Measurements from ENCODE around the gene USB1.

USB1 gene

GRCh38 chr16:58000706-58001676 lies at the start of gene USB1:
Gene USB1, plus strand, starts transcription at chr16:58001407. Its CDS starts 77 bp downstream, at chr16:58001484.
- peak; percentile 87 for DNase-seq
- H3K4me3 Mint-ChIP-seq: peak within 1 kb of the TSS; percentile 90
- peak; percentile 81 for ATAC-seq
- H3K27ac Mint-ChIP-seq: peak within 1 kb of the TSS; percentile 90
- no peaks in the 10 kb centered on the region for H3K27me3 Mint-ChIP-seq
- no peaks in the 10 kb centered on the region for H3K9me3 Mint-ChIP-seq
- H3K4me1 Mint-ChIP-seq: peaks cover 50% of the 10 kb centered on the region
- peaks cover 27% of the 10 kb centered on the region for H3K36me3 Mint-ChIP-seq (ENCODE audit: low read depth)

- no peaks in the 10 kb centered on the region for H3K9me3 Mint-ChIP-seq
- no peak for DNase-seq
- no peak overlapping the region for H3K4me3 Mint-ChIP-seq
- no peak for ATAC-seq
- H3K27me3 Mint-ChIP-seq: no peaks in the 10 kb centered on the region
- H3K27ac Mint-ChIP-seq: no peak overlapping the region
- H3K4me1 Mint-ChIP-seq: no peaks in the 10 kb centered on the region
- H3K36me3 Mint-ChIP-seq (ENCODE audit: low read depth): no peaks in the 10 kb centered on the region
Observed at GRCh38 chr16:57952909-57953308, 48.3 kb upstream of the USB1 start.

- H3K4me1 Mint-ChIP-seq: no peaks in the 10 kb centered on the region
- H3K36me3 Mint-ChIP-seq (ENCODE audit: low read depth): no peaks in the 10 kb centered on the region
- H3K27me3 Mint-ChIP-seq: no peaks in the 10 kb centered on the region
- DNase-seq (no peak), ATAC-seq (no peak)
- H3K27ac Mint-ChIP-seq: no peak overlapping the region
- H3K4me3 Mint-ChIP-seq: no peak overlapping the region
- H3K9me3 Mint-ChIP-seq: no peaks in the 10 kb centered on the region
Observed at GRCh38 chr16:57953857-57954256, 47.4 kb upstream of the USB1 start.

GRCh38 chr16:57955572-57956188 lies 45.5 kb upstream of the USB1 start:
- ATAC-seq: no peak
- Mint-ChIP-seq H3K36me3 (ENCODE audit: low read depth) (no peaks in the 10 kb centered on the region), H3K4me3 (no peak overlapping the region), H3K9me3 (no peaks in the 10 kb centered on the region), H3K4me1 (no peaks in the 10 kb centered on the region), H3K27ac (no peak overlapping the region), H3K27me3 (no peaks in the 10 kb centered on the region)
- no peak for DNase-seq

- no peaks in the 10 kb centered on the region for H3K27me3 Mint-ChIP-seq
- no peaks in the 10 kb centered on the region for H3K9me3 Mint-ChIP-seq
- ATAC-seq (no peak), DNase-seq (no peak)
- H3K27ac Mint-ChIP-seq: no peak overlapping the region
- H3K4me1 Mint-ChIP-seq: no peaks in the 10 kb centered on the region
- H3K36me3 Mint-ChIP-seq (ENCODE audit: low read depth): no peaks in the 10 kb centered on the region
- H3K4me3 Mint-ChIP-seq: no peak overlapping the region
Observed at GRCh38 chr16:57956270-57956808, 44.9 kb upstream of the USB1 start.

- Mint-ChIP-seq H3K4me3 (no peak overlapping the region), H3K27me3 (no peaks in the 10 kb centered on the region)
- peak; percentile 9 for ATAC-seq
Observed at GRCh38 chr16:57956924-57957672, 44.1 kb upstream of the USB1 start.

GRCh38 chr16:57957673-57958392 lies 43.4 kb upstream of the USB1 start:
- Mint-ChIP-seq H3K27ac (no peak overlapping the region), H3K9me3 (no peaks in the 10 kb centered on the region), H3K36me3 (ENCODE audit: low read depth) (no peaks in the 10 kb centered on the region), H3K27me3 (no peaks in the 10 kb centered on the region), H3K4me1 (no peaks in the 10 kb centered on the region), H3K4me3 (no peak overlapping the region)
- DNase-seq: no peak
- no peak for ATAC-seq

More at GRCh38 chr16:57956924-57957672, 44.1 kb upstream of the USB1 start:
- H3K36me3 Mint-ChIP-seq (ENCODE audit: low read depth): no peaks in the 10 kb centered on the region
- H3K27ac Mint-ChIP-seq: no peak overlapping the region
- H3K4me1 Mint-ChIP-seq: no peaks in the 10 kb centered on the region
- DNase-seq: no peak
- H3K9me3 Mint-ChIP-seq: no peaks in the 10 kb centered on the region

- ATAC-seq (no peak), DNase-seq (no peak)
- H3K27ac Mint-ChIP-seq: no peak overlapping the region
- H3K4me1 Mint-ChIP-seq: no peaks in the 10 kb centered on the region
- H3K36me3 Mint-ChIP-seq (ENCODE audit: low read depth): no peaks in the 10 kb centered on the region
- no peaks in the 10 kb centered on the region for H3K9me3 Mint-ChIP-seq
- H3K27me3 Mint-ChIP-seq: no peaks in the 10 kb centered on the region
- H3K4me3 Mint-ChIP-seq: no peak overlapping the region
Observed at GRCh38 chr16:57958544-57958943, 42.7 kb upstream of the USB1 start.

GRCh38 chr16:57959121-57959520 lies 42.1 kb upstream of the USB1 start:
- Mint-ChIP-seq H3K36me3 (ENCODE audit: low read depth) (no peaks in the 10 kb centered on the region), H3K4me1 (no peaks in the 10 kb centered on the region), H3K9me3 (no peaks in the 10 kb centered on the region), H3K27me3 (no peaks in the 10 kb centered on the region), H3K27ac (no peak overlapping the region), H3K4me3 (no peak overlapping the region)
- no peak for DNase-seq
- ATAC-seq: no peak

GRCh38 chr16:57959804-57960203 lies 41.4 kb upstream of the USB1 start:
- H3K27me3 Mint-ChIP-seq: no peaks in the 10 kb centered on the region
- no peaks in the 10 kb centered on the region for H3K36me3 Mint-ChIP-seq (ENCODE audit: low read depth)
- no peak for DNase-seq
- no peaks in the 10 kb centered on the region for H3K4me1 Mint-ChIP-seq
- H3K27ac Mint-ChIP-seq: no peak overlapping the region
- no peak for ATAC-seq
- no peak overlapping the region for H3K4me3 Mint-ChIP-seq
- no peaks in the 10 kb centered on the region for H3K9me3 Mint-ChIP-seq

GRCh38 chr16:57960310-57960709 lies 40.9 kb upstream of the USB1 start:
- H3K9me3 Mint-ChIP-seq: no peaks in the 10 kb centered on the region
- H3K36me3 Mint-ChIP-seq (ENCODE audit: low read depth): no peaks in the 10 kb centered on the region
- DNase-seq (no peak), ATAC-seq (no peak)
- H3K4me1 Mint-ChIP-seq: no peaks in the 10 kb centered on the region
- no peak overlapping the region for H3K27ac Mint-ChIP-seq
- H3K4me3 Mint-ChIP-seq: no peak overlapping the region
- H3K27me3 Mint-ChIP-seq: no peaks in the 10 kb centered on the region

GRCh38 chr16:57960826-57961472 lies 40.3 kb upstream of the USB1 start:
- no peaks in the 10 kb centered on the region for H3K36me3 Mint-ChIP-seq (ENCODE audit: low read depth)
- H3K4me1 Mint-ChIP-seq: no peaks in the 10 kb centered on the region
- H3K27me3 Mint-ChIP-seq: no peaks in the 10 kb centered on the region
- H3K9me3 Mint-ChIP-seq: no peaks in the 10 kb centered on the region
- no peak for DNase-seq
- no peak overlapping the region for H3K4me3 Mint-ChIP-seq
- no peak for ATAC-seq
- H3K27ac Mint-ChIP-seq: no peak overlapping the region

GRCh38 chr16:57961538-57961937 lies 39.7 kb upstream of the USB1 start:
- Mint-ChIP-seq H3K27ac (no peak overlapping the region), H3K4me1 (no peaks in the 10 kb centered on the region), H3K27me3 (no peaks in the 10 kb centered on the region), H3K4me3 (no peak overlapping the region), H3K9me3 (no peaks in the 10 kb centered on the region), H3K36me3 (ENCODE audit: low read depth) (no peaks in the 10 kb centered on the region)
- DNase-seq (no peak), ATAC-seq (no peak)
